ENCODE measurements around the gene PGLYRP3.

Gene PGLYRP3

DNA sequence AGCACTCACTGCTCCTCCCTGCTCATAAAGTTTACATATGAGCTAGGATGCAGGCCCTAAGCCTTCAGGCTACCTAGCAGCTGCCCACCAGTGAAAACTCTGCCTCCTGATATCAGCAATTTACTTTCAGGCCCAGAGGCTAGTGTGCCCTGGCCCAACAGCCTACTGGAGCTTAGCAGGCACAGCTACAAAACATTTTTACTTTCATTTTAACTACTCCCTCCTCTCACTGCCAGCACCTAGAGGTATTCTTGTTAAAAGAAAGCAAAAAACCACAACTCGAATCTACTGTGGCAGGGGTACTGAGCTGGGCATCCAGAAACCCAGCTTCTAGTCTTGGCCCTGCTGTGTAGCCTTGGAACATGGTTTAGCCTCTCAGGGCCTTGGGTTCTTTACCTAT lies 59.1 kb downstream of the PGLYRP3 start:
- no peak for DNase-seq

GRCh38 chr1:153253076-153253475 lies 59.7 kb downstream of the PGLYRP3 start:
- DNase-seq: no peak

GRCh38 chr1:153251988-153252387 lies 60.8 kb downstream of the PGLYRP3 start:
- no peak for DNase-seq

DNA sequence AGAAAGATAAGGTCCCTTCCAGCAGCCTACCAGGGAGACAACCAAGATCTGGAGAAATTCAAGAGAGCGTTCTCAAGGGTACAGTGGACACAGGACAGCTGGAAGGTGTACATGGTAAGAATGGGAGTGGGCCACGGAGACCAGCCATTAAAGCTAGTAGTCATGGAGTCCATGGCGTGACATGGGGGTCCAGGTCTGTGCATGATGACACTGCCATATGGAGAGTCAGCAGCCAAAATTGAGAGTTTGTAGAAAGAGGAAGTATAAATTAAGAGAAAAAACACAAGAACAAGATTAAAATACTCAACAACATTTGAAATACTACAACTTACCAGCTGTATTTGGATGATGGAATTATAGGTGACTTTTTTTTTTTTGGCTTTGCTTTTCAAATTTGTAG lies 61.2 kb downstream of the PGLYRP3 start:
- no peak for DNase-seq

DNA sequence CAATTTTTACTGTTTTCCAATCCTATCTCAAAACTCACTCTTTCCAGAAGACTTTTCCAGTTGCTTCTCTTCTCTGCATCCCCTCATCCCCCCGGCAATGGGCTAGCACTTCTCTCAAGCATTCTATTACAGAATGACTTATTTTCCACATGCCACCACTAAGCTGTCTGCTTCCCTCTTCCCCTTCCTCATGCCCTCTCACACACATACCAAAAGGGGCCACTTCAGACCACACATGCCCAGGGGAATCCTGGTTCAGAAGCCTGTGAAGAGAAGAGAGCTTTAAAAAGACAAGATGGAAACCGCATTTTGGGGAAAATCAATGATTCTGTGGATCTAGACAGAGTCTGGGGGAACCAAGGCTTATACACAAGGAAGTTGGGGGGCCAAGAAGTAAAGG lies 61.7 kb downstream of the PGLYRP3 start:
- no peak for DNase-seq

DNA sequence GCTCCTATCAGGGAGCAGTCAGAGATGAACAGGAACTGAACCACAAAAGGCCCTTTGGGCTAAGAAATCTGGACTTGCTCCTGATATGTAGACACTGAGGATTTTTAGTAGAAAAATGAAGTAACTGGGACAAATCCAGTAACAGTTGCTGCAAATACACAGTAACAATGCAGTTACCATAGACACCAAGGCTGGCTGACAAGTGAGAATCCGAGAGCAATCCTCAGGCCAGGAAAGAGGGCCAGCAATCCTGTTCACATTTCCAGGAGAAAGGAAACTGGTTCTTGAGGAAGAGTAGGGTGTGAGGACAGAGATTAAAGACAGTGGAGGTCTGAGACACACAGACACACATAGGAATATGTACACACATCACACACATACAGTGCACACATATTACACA lies 62.6 kb downstream of the PGLYRP3 start:
- DNase-seq: no peak

DNA sequence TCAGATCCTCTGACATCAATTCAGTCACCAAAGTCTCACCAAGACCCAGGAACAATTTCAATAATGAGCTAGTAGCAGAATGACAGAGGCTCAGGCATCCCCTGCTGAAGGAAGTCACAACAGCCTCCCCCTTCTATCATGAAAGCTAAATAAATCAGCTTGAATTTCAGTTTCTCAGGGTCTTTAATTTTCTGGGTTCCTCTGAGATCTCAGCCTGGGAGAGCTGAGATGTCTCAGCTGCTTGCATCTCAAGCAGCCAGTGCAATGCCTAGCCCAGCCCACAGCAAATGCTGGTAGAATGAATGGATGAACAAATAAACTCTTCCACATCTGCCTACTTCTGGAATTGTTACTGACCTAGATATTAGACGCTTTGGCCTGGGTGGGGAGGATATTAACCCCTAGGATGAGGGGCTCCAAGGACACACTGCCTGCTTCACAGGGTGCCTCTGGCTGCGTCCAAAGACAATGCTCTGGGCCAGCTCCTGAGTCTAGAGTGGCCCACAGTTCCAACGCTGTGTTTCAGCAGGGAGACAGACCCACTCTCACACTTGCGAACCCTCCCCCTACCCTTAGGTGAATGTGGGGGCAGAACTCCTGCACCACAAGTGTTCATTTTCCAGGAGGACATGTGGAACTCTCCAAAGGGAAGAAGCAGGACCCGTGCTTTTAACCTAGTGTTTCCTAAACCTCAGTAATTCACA lies 64.4 kb downstream of the PGLYRP3 start:
- no peak for DNase-seq
